ENCODE data around the gene ID3. TPM values are rescaled to one million over a fixed set of nuclear protein-coding genes. Genes with fewer than 3 reads are reported as not detected.

Gene ID3
- total and polyA plus RNA-seq, 2 of the 8 experiments (the other 6 are each of a cell fraction or from before 2014, with no cell fraction given) = 240 to 304 TPM

GRCh38 chr1:23554481-23555269, 4.6 kb downstream of the ID3 start (continued):
- TF ChIP-seq E2F6 (IDR thresholded peaks at IDR 0.05) (peak; percentile 67), SIRT6 (IDR thresholded peaks at IDR 0.05; ENCODE audit: low read length) (no peak), CREB1 (IDR thresholded peaks at IDR 0.05) (no peak), MAFK (IDR thresholded peaks at IDR 0.05; ENCODE audit: low read depth, low read length) (no peak), MAX (IDR thresholded peaks at IDR 0.05) (peak; percentile 64), USF2 (IDR thresholded peaks at IDR 0.05; ENCODE audit: low read length) (peak; percentile 79), SRF (IDR thresholded peaks at IDR 0.05; ENCODE audit: low read depth, low read length) (no peak), SP2 (IDR thresholded peaks at IDR 0.05; ENCODE audit: low read length) (no peak), POLR2AphosphoS5 (IDR thresholded peaks at IDR 0.05; ENCODE audit: low read depth, low read length) (0 out of 2 replicates have a peak, but pooled peaks have one; percentile 38), RXRA (IDR thresholded peaks at IDR 0.05; ENCODE audit: insufficient read depth, low read depth, low read length) (no peak), JUN (IDR thresholded peaks at IDR 0.05; ENCODE audit: low read depth, low read length) (no peak), HDAC2 (IDR thresholded peaks at IDR 0.05; ENCODE audit: borderline replicate concordance in 1 of 2, low read depth in 2 of 2, low read length in 2 of 2) (peak in 1 of 2 experiments; percentile 55; a peak in 1 of 4 replicates), NANOG (IDR thresholded peaks at IDR 0.05; ENCODE audit: insufficient read depth, low read depth, low read length, poor library complexity, severe bottlenecking) (peak; percentile 7), YY1 (IDR thresholded peaks at IDR 0.05; ENCODE audit: low read depth, low read length) (no peak), TCF12 (IDR thresholded peaks at IDR 0.05; ENCODE audit: low read depth, low read length) (peak; percentile 95), SIX5 (IDR thresholded peaks at IDR 0.05; ENCODE audit: low read depth, low read length) (no peak), POU5F1 (IDR thresholded peaks at IDR 0.05; ENCODE audit: low read depth, low read length) (no peak), SIN3A (conservative IDR thresholded peaks at IDR 0.05 in 1 of 2, IDR thresholded peaks at IDR 0.05 in 1 of 2; ENCODE audit: low read depth in 1 of 2, low read length in 2 of 2) (no peak; a peak in 1 of 4 replicates), CBX8 (IDR thresholded peaks at IDR 0.05; ENCODE audit: borderline replicate concordance, low read depth, low read length) (no peak), KDM1A (IDR thresholded peaks at IDR 0.05; ENCODE audit: borderline replicate concordance, low read length) (no peak), TEAD4 (IDR thresholded peaks at IDR 0.05; ENCODE audit: low read depth, low read length) (peak; percentile 32; the same call in 1 of the 2 replicates), CHD1 (IDR thresholded peaks at IDR 0.05; ENCODE audit: low read depth, low read length) (no peak), GTF2F1 (IDR thresholded peaks at IDR 0.05; ENCODE audit: borderline replicate concordance, low read depth, low read length) (no peak)

All from H1 (cell line).